KMS-11 (cell line): ENCODE measurements around the gene MBNL1.
A peak's percentile ranks its signal among the peaks of the same experiment; 100 is the strongest.

Experiments
- H2AFZ ChIP-seq: fragments of 200-600 bp; sonication (generic); 2 replicates; pipeline ENCODE4 v1.6.1; 2016; ENCODE audit warnings: antibody characterized with exemption, mixed run types, low read depth
- H3K27ac ChIP-seq: fragments of 200-600 bp; sonication (generic); 2 replicates; pipeline ENCODE4 v1.6.1; 2016; ENCODE audit warnings: mild to moderate bottlenecking, mixed run types
- H3K27me3 ChIP-seq: fragments of 200-600 bp; sonication (generic); 2 replicates; pipeline ENCODE4 v1.6.1; 2017; ENCODE audit warnings: mild to moderate bottlenecking, low read depth, mixed run types, moderate library complexity; ENCODE audit not compliant: insufficient read depth
- H3K36me3 ChIP-seq: fragments of 200-600 bp; sonication (generic); 2 replicates; pipeline ENCODE4 v1.6.1; 2017; ENCODE audit warnings: mild to moderate bottlenecking, mixed run types; ENCODE audit not compliant: insufficient read depth
- H3K4me1 ChIP-seq: fragments of 200-600 bp; sonication (generic); 2 replicates; pipeline ENCODE4 v1.6.1; 2016; ENCODE audit warnings: mild to moderate bottlenecking, low read depth, mixed run types; ENCODE audit not compliant: poor library complexity, severe bottlenecking
- H3K4me2 ChIP-seq: fragments of 200-600 bp; sonication (generic); 2 replicates; pipeline ENCODE4 v1.7.0; 2016; ENCODE audit warnings: mild to moderate bottlenecking, mixed run types
- H3K4me3 ChIP-seq: fragments of 200-600 bp; sonication (generic); IDR thresholded peaks from 2 replicates; pipeline ENCODE4 v1.6.1; 2017; ENCODE audit warnings: low read depth, low read length, mixed read lengths; ENCODE audit not compliant: insufficient read depth
- H3K79me2 ChIP-seq: fragments of 200-600 bp; sonication (generic); 2 replicates; pipeline ENCODE4 v1.6.1; 2016; ENCODE audit warnings: low read depth, mixed run types; ENCODE audit not compliant: insufficient read depth
- H3K9ac ChIP-seq: fragments of 200-600 bp; sonication (generic); 2 replicates; pipeline ENCODE4 v1.6.1; 2016; ENCODE audit warnings: mild to moderate bottlenecking, mixed run types
- H4K20me1 ChIP-seq: fragments of 200-600 bp; sonication (generic); 2 replicates; pipeline ENCODE4 v1.6.1; 2016; ENCODE audit warnings: mild to moderate bottlenecking, mixed run types; ENCODE audit not compliant: insufficient read depth
- TF ChIP-seq, protein P1 (sequence below): fragments of 200-600 bp; sonication (generic); conservative IDR thresholded peaks from 2 replicates; pipeline ENCODE4 v1.6.1; 2017; ENCODE audit warnings: low read depth, mild to moderate bottlenecking, antibody characterized with exemption, low read length, moderate library complexity, mixed read lengths

MBNL1 gene

DNA sequence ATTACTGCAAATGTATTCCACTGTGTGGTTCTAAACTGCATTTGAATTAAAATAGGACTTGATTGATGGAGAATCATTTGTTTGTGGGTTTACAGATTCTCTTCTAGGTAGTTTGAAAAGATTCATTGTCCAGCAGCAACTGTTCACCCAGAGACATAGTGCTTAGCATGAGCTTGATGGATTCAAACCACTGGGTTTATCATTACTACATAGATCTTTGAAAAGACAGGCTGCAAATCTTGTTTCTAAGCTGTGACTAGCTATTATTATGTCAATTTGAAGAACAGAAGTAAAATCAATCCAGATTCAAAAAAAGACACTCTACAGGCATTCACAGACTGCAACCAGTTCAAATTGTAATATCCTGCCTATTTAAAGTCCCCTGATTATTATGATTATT, 49.8 kb downstream of the MBNL1 start:
- TF ChIP-seq, protein P1, sequence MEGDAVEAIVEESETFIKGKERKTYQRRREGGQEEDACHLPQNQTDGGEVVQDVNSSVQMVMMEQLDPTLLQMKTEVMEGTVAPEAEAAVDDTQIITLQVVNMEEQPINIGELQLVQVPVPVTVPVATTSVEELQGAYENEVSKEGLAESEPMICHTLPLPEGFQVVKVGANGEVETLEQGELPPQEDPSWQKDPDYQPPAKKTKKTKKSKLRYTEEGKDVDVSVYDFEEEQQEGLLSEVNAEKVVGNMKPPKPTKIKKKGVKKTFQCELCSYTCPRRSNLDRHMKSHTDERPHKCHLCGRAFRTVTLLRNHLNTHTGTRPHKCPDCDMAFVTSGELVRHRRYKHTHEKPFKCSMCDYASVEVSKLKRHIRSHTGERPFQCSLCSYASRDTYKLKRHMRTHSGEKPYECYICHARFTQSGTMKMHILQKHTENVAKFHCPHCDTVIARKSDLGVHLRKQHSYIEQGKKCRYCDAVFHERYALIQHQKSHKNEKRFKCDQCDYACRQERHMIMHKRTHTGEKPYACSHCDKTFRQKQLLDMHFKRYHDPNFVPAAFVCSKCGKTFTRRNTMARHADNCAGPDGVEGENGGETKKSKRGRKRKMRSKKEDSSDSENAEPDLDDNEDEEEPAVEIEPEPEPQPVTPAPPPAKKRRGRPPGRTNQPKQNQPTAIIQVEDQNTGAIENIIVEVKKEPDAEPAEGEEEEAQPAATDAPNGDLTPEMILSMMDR = no peak
- Histone ChIP-seq H3K36me3 (no peaks in the 10 kb centered on the region; the same call in 1 of the 2 replicates), H4K20me1 (peaks cover 50% of the 10 kb centered on the region), H3K9ac (no peak overlapping the region), H3K4me2 (peak overlapping the region; percentile 89; the same call in 1 of the 2 replicates), H2AFZ (no peak overlapping the region), H3K4me1 (peaks cover 100% of the 10 kb centered on the region), H3K27ac (peak overlapping the region; percentile 80), H3K27me3 (no peaks in the 10 kb centered on the region), H3K4me3 (no peak overlapping the region), H3K79me2 (peaks cover 100% of the 10 kb centered on the region)

DNA sequence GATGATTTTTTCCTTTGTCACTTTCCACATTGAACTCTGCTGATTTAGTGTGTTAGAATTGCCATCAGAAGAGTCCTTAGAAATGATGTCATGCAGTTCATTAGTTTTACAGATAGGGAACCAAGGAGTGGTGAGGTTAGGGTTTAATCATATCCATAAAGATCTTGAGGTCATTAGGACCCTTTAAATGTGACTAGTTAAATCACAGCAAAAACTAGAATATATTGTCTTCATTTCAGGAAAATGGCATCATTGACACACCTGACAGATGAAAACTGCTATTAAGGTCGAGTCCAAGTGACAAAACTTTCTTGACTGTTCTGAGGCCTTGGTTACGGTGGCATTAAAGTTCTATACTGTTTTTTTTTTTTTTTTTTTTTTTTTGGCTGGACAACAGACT, 50.5 kb downstream of the MBNL1 start:
- Histone ChIP-seq H3K36me3 (no peaks in the 10 kb centered on the region; the same call in 1 of the 2 replicates), H3K9ac (no peak overlapping the region), H4K20me1 (peaks cover 43% of the 10 kb centered on the region), H3K4me2 (peak overlapping the region; percentile 89), H3K27me3 (no peaks in the 10 kb centered on the region), H3K4me1 (peaks cover 100% of the 10 kb centered on the region), H2AFZ (no peak overlapping the region), H3K79me2 (peaks cover 100% of the 10 kb centered on the region), H3K27ac (peak overlapping the region; percentile 80; the same call in 1 of the 2 replicates), H3K4me3 (no peak overlapping the region)
- TF ChIP-seq, protein P1 = no peak

DNA sequence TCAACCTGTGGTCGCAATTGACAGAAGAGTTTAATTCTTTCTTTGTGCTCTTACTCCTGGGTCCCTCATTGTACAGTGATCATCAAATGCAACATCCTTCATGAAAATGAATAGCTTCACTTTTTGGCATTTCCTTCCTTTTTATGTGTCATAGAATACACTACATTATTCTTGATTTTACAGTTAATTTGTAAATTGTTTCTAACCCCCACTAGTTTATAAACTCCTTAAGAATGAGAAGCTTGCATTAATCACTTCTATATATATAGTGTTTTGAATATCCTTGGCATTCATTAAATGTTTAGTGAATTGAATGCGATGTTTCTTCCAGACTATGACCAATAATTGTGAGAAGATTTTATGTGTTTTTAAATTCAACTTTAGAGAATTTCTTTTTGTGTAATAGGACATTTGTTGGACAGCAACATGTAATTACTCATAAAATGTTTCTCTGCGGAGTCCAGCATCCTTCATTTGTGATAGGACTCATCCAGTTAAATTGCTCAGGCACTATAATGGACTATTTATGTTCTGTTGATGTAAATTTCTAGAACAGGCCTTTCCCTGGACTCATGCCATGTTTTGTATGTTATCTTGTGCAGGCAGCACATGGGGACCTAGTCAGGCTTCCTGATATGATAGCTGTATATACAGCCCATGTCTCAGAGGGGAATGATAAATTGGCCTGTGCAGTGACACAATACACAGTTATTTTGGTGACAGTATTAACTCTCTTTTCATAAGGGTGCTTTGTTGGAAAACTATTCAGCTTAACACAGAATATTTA, 51.3 kb downstream of the MBNL1 start:
- TF ChIP-seq, protein P1 = no peak
- Histone ChIP-seq H3K9ac (0 out of 2 replicates have a peak overlapping the region, but pooled peaks have one; percentile 52), H3K27me3 (no peaks in the 10 kb centered on the region), H2AFZ (no peak overlapping the region), H3K36me3 (no peaks in the 10 kb centered on the region; the same call in 1 of the 2 replicates), H3K4me2 (peak overlapping the region; percentile 89), H3K4me1 (peaks cover 99% of the 10 kb centered on the region), H3K27ac (peak overlapping the region; percentile 80), H3K79me2 (peaks cover 99% of the 10 kb centered on the region), H4K20me1 (peaks cover 38% of the 10 kb centered on the region), H3K4me3 (no peak overlapping the region)

DNA sequence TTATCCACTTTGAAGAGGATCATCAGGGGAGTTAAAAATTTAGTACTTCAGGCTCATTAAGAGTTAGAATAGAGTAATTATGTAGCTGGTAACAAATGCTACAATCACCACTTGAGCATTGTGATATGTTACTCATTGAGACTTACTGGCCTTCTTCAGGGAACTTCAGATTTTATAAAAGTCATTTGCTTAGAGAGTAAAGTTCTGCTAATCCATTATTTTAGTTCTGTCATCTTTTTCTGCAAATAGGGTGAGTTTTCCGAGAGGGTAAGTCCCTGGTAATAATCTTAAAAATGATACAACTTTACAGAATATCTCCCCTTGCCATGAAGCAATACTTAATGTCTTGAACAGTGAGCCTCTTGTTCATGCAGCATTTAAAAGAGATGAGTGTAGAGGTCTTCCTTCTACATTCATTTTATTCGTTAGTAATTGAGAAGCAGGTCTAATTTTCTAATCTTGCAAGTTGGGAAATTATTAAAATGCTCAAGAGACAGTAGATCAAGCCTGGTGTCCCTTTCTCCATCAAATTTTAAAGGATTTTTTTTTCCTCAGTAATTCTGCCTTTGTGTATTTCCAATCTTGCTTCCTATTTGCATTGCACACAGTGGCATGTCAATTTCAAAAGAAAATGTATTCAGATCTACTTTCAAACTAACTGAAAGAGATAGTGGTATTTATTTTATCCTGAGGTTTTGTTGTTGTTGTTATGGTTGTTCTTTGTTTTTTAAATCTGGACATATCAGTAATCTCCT, 52.6 kb downstream of the MBNL1 start:
- H3K4me1 ChIP-seq = peaks cover 99% of the 10 kb centered on the region
- no peaks in the 10 kb centered on the region for H3K27me3 ChIP-seq
- peaks cover 6% of the 10 kb centered on the region; the same call in 1 of the 2 replicates for H3K36me3 ChIP-seq
- peak overlapping the region; percentile 89 for H3K4me2 ChIP-seq
- H3K4me3 ChIP-seq = peak overlapping the region; percentile 15
- TF ChIP-seq, protein P1 = no peak
- H2AFZ ChIP-seq = no peak overlapping the region
- H3K79me2 ChIP-seq = peaks cover 99% of the 10 kb centered on the region
- H4K20me1 ChIP-seq = peaks cover 34% of the 10 kb centered on the region
- H3K9ac ChIP-seq = peak overlapping the region; percentile 52; the same call in 1 of the 2 replicates
- H3K27ac ChIP-seq = peak overlapping the region; percentile 80
